ENCODE measurements around the gene KATNAL2. TPM values are rescaled to one million over a fixed set of nuclear protein-coding genes. Genes with fewer than 3 reads are reported as not detected.

The KATNAL2 gene
- total and polyA plus RNA-seq, 10 of the 15 experiments (the other 5 are each of a cell fraction or from before 2014, with no cell fraction given) = 0.20 to 2.4 (median 1.7) TPM

- CTCF ChIA-PET = interaction anchor here (0.7 kb wide), 1 partner anchor 8 kb away, joined by 4 read pairs; no protein-coding TSS in a partner anchor
- Histone ChIP-seq H4K20me1 (ENCODE audit: control insufficient read depth, insufficient read depth) (no peaks in the 10 kb centered on the region), H3K27ac (ENCODE audit: control insufficient read depth, insufficient read depth) (no peak overlapping the region), H3K9me3 (replicated peaks; ENCODE audit: control insufficient read depth, insufficient read depth, low read length) (peaks cover 7% of the 10 kb centered on the region; the same call in 2 of the 3 replicates), H3K4me3 (no peak overlapping the region), H3K9ac (ENCODE audit: control insufficient read depth, insufficient read depth, low read length) (no peak overlapping the region), H3K79me2 (ENCODE audit: control insufficient read depth, insufficient read depth, low read length) (no peaks in the 10 kb centered on the region; the same call in 1 of the 2 replicates), H3K36me3 (ENCODE audit: control insufficient read depth in 2 of 2, insufficient read depth in 2 of 2, low read length in 1 of 2) (no peaks in the 10 kb centered on the region; a peak in 1 of 4 replicates), H3K27me3 (replicated peaks in 1 of 2; ENCODE audit: control insufficient read depth in 2 of 2, insufficient read depth in 2 of 2, low read length in 1 of 2) (no peaks in the 10 kb centered on the region), H3K4me2 (ENCODE audit: control insufficient read depth, insufficient read depth) (no peak overlapping the region), H2AFZ (ENCODE audit: control insufficient read depth, low read depth, low read length) (no peak overlapping the region), H3K4me1 (ENCODE audit: control insufficient read depth, insufficient read depth, low read length) (no peaks in the 10 kb centered on the region)
- DNase-seq (ENCODE audit: low read depth, low spot score) (no peak), FAIRE-seq (no peak), ATAC-seq (no peak)
- RAD21 ChIA-PET (ENCODE audit: unreplicated experiment) = no interaction called here
- 97% methylated on average over 11 of the region's 11 CpGs for WGBS (ENCODE audit: insufficient coverage, insufficient replicate concordance, low lambda C conversion rate, missing lambda C conversion rate)
- POLR2A ChIA-PET = interaction anchor here (0.6 kb wide), 1 partner anchor 202 kb away, joined by 5 read pairs; no protein-coding TSS in a partner anchor
- TF ChIP-seq ATF3 (IDR thresholded peaks at IDR 0.05; ENCODE audit: borderline replicate concordance, extremely low read depth, low read depth, low read length) = no peak
- TF ChIP-seq GABPA (IDR thresholded peaks at IDR 0.05; ENCODE audit: low read depth) = no peak
- no peak for TF ChIP-seq ZNF622 (IDR thresholded peaks at IDR 0.05)
- no peak for TF ChIP-seq SMAD5 (IDR thresholded peaks at IDR 0.05; ENCODE audit: low read depth)
- TF ChIP-seq EP300 (IDR thresholded peaks at IDR 0.05; ENCODE audit: borderline replicate concordance in 1 of 2, control insufficient read depth in 1 of 2, low read depth in 2 of 2, low read length in 2 of 2) = no peak
- no peak for TF ChIP-seq ZNF207 (IDR thresholded peaks at IDR 0.05; ENCODE audit: borderline replicate concordance)
- BruUV-seq (replicated peaks) = no TSS peak
- in situ Hi-C loops (cut with MboI) (no loop called here), intact Hi-C loops (cut with micrococcal nuclease; ENCODE audit: unreplicated experiment) (no loop called here)
- SMC1A ChIA-PET (ENCODE audit: uncharacterized antibody, unreplicated experiment) = interaction anchor here (1.2 to 1.6 kb wide), 2 partner anchors 9 to 24 kb away, joined by 4 read pairs; no protein-coding TSS in a partner anchor
These were observed 49.1 kb upstream of the KATNAL2 start for GRCh38 chr18:46868169-46868921.
